GM19452 (cell line): ENCODE measurements around the gene LEF1.

Experiments
- ATAC-seq: cut with Tn5 transposase; IDR thresholded peaks from one replicate; pipeline ENCODE4 v1.9.1; 2021; ENCODE audit not compliant: unreplicated experiment

The LEF1 gene

GRCh38 chr4:108168671-108169523, at the start of gene LEF1:
Gene LEF1 (minus strand): TSS chr4:108168932. CDS start chr4:108167767, 1,165 bp downstream.
- peak; percentile 39 for ATAC-seq

GRCh38 chr4:108216510-108216909, 47.8 kb upstream of the LEF1 start:
- no peak for ATAC-seq

DNA sequence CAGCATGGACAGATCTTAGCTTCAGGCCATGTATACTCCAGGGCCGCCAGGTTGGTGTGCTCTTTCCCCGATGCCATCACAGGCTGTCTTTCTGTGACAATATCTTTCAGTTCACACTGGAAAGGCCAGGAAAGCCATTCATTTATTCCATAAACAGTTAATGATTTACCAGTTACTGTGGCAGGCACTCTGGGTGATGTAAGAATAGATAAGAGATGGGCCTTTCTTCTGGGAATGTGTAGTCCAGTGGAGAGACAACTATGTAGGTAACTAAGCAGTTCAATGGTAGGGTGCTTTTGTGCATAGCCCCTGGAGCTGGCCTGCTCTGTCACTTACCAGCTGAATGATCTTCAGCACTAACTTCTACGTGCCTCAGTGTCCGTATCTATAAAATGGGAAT, 46.3 kb upstream of the LEF1 start:
- ATAC-seq: no peak

DNA sequence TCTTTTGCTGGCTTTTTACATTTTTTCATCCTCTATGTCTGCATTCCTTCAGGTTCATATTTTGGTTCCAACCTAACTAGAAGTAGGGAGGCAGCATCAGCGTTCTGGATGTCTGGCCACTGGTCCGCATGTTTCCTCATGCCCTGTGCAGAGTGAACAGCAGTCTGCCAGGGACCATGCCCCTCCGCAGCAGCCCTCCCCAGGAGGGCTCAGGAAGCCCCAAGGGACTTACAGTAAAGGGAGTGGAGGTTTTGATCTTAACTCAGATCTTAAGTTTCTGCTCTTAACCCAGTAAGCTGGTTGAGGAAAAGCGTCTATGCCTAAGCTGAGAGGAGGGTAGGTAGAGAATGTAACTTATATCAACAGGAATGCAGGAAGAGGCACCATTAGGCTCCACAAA, 45.0 kb upstream of the LEF1 start:
- ATAC-seq: no peak

GRCh38 chr4:108213308-108213707, 44.6 kb upstream of the LEF1 start:
- ATAC-seq: no peak

DNA sequence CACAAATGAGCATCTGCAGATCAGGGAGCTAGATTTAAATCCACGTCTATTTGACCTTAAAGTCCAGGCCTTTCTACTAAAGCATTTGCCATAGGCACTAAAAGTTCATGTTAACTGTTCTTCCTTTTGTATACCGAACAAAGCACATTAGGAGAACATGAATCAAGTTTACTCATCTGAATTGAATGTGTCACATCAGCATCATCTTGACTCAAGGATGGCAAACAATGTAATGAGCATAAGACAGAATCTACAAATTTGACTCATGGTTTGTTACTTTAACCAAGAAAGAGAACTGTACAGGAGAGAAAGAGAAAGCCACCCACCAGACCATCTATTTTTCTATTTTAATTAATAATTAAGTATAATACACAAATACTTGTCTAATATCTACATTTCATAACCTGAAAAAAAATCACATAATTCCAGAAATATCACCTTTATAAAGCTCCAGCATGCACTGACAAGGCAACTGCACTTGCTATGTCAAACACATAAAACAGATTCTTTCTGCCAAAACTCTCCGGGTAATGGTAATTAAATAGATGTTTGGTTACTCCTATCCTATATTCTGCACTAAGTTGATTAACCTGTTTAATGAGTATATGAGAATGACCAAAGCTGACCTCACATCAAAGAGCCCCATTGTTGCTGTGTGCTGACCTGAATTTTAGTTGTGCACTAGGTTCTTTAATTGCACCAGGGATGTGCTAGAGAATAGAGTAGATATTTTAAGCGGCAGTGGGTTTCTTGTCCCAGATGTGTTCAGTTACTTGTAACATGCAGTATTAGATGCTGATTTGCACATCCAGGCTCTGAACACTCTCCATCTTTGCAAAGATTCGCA, 42.5 kb upstream of the LEF1 start:
- no peak for ATAC-seq

- ATAC-seq: no peak
Observed at GRCh38 chr4:108209489-108209888, 40.8 kb upstream of the LEF1 start.

DNA sequence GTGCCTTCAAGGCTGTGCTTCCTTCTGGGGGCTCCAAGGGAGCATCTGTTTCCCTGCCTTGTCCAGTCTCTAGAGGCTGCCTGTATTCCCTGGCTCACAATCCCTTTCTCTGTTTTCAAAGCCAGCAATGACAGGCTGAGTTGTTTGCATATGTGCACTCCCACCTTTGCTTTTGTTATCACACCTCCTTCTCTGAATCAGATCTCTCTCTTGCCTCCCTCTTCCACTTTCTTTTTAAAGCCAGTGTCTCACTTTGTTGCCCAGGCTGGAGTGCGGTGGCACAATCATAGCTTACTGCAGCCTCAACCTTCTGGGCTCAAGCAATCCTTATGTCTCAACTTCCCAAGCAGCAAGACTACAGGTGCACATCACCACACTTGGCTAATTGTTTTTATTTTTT, 37.1 kb upstream of the LEF1 start:
- no peak for ATAC-seq

GRCh38 chr4:108204518-108204917, 35.8 kb upstream of the LEF1 start:
- ATAC-seq: no peak

DNA sequence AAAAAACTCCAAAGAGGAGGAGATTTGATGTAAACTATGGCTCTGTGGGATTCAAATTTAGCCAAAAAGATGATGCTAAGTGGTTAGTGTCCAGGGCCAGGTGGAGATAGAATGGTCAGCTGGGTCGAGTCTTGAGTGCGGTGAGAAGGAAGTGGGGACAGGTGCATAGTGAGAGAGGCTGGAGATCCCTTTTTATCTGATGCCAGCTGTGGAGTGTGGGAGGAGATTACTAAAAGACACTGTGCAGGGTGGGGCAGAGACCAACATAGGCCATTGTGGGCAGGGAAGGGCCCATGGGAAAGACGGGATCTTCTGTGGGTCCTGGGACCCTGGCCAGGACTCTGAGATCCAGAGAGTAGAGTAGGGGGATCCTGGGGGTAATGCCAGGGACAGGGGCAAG, 34.6 kb upstream of the LEF1 start:
- no peak for ATAC-seq

DNA sequence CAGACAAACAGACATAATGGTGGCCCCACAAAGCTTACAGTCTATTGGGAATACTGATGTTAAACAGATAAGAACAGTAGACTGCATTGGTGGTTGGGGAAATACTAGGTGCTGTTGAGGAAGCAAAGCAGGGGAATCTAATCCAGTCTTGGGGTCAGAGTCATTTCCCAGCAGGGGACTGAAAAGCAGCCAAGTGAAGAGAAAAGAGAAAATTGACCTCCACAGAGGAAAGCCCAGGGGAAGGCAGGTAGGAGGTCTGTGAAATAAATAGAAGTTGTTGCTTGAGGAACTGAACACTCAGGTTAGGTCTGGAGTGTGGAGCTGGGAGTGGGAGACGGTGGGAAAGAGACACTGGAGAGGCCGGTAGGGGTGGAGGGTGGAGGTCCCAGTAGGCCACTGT, 33.0 kb upstream of the LEF1 start:
- no peak for ATAC-seq

GRCh38 chr4:108199881-108200280, 31.1 kb upstream of the LEF1 start:
- ATAC-seq: no peak

DNA sequence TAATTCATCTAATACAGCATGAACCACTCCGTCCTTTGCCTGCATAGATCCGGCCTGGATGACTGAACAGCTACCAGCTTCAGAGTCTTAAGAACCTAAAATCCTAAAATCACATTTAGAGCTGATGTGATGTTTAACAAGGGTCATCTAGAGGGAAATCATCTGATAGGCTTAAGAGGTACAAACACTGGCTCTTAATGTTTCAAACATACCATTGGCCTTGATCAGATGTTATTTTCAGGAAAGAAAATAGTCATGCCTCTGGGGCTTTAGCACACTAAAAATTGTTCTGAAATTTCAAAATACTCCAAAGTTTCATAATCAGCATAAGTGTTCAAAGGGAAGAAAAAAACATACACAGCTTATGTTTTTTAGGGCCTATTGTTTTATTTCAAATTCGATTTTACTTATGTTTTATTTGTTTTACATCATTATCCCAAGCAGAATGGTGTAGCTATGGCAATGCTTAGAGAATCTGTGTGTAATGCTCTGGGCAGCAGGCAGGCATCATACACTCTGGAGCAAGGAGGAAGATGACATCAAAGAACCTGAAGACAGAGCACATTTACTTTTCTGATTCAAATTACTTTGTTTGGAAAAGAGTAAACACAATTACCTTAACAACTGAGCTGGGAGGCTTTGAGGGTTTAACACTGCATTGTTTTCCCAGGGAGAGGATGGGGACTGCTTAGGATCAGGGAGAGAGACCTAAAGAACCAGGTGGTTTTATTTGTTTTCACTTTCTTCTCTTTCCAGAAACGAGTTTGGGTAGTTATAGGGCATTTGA, 25.3 kb upstream of the LEF1 start:
- no peak for ATAC-seq

DNA sequence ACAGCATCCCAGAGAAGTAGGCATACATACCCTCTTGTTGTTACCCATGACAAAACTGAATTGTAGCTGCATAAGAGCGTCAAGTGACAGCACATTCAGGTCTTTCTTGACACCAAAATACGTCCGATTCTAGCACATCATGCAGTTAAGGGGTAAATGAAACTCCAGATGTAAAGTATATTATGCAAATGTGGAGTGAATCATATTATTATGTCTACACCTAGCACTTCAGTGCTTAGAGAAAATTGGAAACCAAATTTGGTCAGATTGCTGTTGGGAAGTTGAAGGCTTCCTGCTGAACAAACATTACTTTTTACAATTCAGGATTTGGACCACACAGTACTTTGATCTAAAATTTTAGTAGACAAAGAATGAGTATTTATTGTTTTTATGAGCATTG, 24.2 kb upstream of the LEF1 start:
- ATAC-seq: no peak

DNA sequence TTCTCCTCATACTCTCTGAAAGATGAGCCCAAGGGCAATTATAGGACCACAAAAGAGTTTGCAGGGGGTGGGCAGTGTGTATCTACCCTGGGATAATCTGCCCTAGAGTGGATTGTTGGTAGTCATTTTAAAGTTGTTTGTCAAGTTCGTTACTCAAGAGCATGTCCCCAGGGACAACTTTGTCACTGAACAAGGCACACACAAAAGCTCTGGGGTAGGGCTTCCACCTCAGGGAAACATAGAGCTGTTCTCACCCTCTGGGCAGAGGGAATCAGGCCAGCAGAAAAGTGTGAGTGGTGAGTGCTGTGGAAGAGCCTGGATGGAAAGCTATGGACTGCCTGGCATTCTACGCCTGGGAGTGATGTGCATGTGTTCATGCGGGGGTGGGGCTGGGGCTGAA, 23.3 kb upstream of the LEF1 start:
- ATAC-seq: no peak

DNA sequence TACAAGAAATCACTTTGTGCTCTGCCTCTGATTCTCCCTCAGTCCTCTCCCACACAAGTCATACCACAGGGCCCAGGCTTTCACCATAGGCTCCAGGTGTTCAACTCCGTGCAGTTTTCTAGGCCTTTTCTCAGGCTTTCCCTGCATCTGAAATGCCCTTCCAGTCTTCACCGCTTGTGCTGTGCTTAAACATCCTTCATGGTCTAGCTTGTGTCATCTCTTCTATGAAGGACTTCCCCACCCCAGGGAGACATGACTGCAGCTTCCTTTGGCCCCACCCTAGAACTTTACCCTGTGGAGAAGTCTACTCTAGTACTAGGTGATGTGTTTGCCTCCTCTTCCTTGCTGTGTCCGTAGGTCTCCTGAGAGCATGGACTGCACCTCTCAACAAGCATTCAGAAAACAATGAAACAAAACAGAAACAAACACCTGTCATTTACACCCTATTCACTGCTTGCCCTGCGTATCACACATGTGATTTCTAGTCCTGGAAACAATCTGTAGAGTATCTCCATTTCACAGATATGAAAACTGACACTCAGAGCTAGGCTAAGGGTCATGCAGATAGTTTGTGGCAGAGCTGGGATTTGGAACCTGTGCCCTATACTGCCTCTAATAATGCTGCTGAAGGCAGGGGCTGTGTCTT, 22.7 kb upstream of the LEF1 start:
- no peak for ATAC-seq

- no peak for ATAC-seq
Observed at GRCh38 chr4:108188770-108189169, 20.0 kb upstream of the LEF1 start.

DNA sequence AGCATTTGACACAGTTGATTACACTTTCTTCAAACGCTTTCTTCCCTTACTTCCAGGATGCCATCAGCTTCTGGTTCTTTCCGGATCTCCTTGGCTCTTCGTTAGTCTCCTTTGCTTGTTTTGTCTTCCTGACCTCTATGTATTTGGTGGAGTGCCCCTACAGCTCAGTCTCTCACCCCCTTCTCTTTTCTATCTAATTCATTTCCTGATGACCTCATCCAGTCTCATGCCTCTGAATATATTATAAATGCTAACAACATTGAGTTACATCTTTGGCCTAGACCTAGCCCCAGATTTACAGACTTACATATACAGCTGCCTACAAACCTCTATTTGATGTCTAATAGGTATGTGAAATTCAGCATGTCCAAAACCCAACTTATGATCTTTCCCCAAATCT, 16.5 kb upstream of the LEF1 start:
- ATAC-seq: no peak

DNA sequence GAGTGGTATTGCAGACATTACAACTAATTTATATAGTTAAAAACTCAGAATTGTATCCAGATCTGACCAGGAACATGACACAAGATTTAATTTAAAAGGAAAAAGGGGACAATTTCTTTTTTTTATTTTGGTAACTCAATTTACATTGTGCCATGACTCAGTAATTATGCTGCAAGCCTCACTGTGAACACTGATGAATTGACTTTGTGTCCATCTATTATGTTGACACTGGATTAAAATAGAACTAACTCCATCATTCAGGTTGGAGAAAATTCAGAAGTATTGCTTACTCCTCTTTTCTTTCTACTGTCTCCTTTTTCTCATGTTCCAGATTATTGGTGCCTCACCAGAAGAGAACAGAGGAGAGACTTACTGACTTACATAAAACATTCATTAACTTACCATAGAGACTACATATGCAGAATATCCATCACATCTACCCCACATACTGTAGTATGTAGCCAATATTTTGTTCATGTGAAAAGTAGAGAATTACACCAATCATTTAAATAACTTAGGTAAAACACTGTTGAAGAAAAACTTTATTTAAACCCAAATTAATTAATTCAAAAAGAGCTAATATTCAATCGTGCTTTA, 15.8 kb upstream of the LEF1 start:
- no peak for ATAC-seq

GRCh38 chr4:108181704-108182103, 13.0 kb upstream of the LEF1 start:
- no peak for ATAC-seq

DNA sequence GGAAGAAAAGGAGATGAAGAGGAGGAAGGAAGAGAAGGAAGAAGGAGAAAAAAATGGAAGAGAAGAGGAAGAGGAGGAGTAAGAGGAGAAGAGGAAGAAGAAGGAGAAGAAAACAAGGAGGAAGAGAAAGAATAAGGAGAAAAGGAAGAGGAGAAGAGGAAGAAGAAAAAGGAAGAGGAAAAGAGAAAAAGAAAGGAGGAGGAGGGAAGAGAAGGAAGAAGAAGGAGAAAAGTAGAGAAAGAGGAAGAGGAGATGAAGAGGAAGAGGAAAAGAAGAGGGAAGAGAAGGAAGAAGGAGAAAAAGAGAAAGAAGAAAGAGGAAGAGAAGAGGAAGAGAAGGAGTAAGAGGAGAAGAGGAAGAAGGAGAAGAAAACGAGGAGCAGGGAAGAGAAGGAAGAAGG, 11.8 kb upstream of the LEF1 start:
- no peak for ATAC-seq
